ENCODE measurements around the gene LRIG1.

LRIG1 gene

GRCh38 chr3:66401157-66401550 is 99.7 kb downstream of the LRIG1 start:
- H3K27ac ChIP-seq (ENCODE audit: low read depth, low read length): no peak overlapping the region
- H3K79me2 ChIP-seq (ENCODE audit: control insufficient read depth, low read length): peaks cover 48% of the 10 kb centered on the region
- no peaks in the 10 kb centered on the region for H3K4me1 ChIP-seq (ENCODE audit: control insufficient read depth, low read length)
- peaks cover 100% of the 10 kb centered on the region for H3K36me3 ChIP-seq (ENCODE audit: control insufficient read depth, low read length)
- H3F3A ChIP-seq (ENCODE audit: control insufficient read depth, insufficient read depth): no peaks in the 10 kb centered on the region
- 0 out of 2 replicates have a peak, but pooled peaks cover 3% of the 10 kb centered on the region for H4K20me1 ChIP-seq (ENCODE audit: control insufficient read depth, insufficient read depth, low read depth, low read length)
- TF ChIP-seq CTCF (IDR thresholded peaks at IDR 0.05; ENCODE audit: low read depth, low read length, poor library complexity, severe bottlenecking) (no peak), EZH2phosphoT487 (IDR thresholded peaks at IDR 0.05; ENCODE audit: borderline replicate concordance, low read length) (no peak)
- no peaks in the 10 kb centered on the region for H3K9me2 ChIP-seq (replicated peaks; ENCODE audit: control insufficient read depth, low read length)
- H3K9me3 ChIP-seq (ENCODE audit: control insufficient read depth, insufficient read depth, low read length): no peaks in the 10 kb centered on the region
- H3K4me3 ChIP-seq (ENCODE audit: low read length): no peak overlapping the region
- H3K4me2 ChIP-seq (ENCODE audit: low read length): no peak overlapping the region
- H3K27me3 ChIP-seq (ENCODE audit: control insufficient read depth, low read length): no peaks in the 10 kb centered on the region

GRCh38 chr3:66400411-66401156 is 100.2 kb downstream of the LRIG1 start:
- Histone ChIP-seq H3K27ac (ENCODE audit: low read depth, low read length) (no peak overlapping the region), H3F3A (ENCODE audit: control insufficient read depth, insufficient read depth) (no peaks in the 10 kb centered on the region), H3K79me2 (ENCODE audit: control insufficient read depth, low read length) (peaks cover 43% of the 10 kb centered on the region), H3K4me1 (ENCODE audit: control insufficient read depth, low read length) (no peaks in the 10 kb centered on the region), H3K9me3 (ENCODE audit: control insufficient read depth, insufficient read depth, low read length) (no peaks in the 10 kb centered on the region), H3K4me2 (ENCODE audit: low read length) (no peak overlapping the region), H3K27me3 (ENCODE audit: control insufficient read depth, low read length) (no peaks in the 10 kb centered on the region), H3K9me2 (replicated peaks; ENCODE audit: control insufficient read depth, low read length) (no peaks in the 10 kb centered on the region), H3K4me3 (ENCODE audit: low read length) (no peak overlapping the region), H4K20me1 (ENCODE audit: control insufficient read depth, insufficient read depth, low read depth, low read length) (0 out of 2 replicates have a peak, but pooled peaks cover 3% of the 10 kb centered on the region), H3K36me3 (ENCODE audit: control insufficient read depth, low read length) (peaks cover 100% of the 10 kb centered on the region)
- TF ChIP-seq EZH2phosphoT487 (IDR thresholded peaks at IDR 0.05; ENCODE audit: borderline replicate concordance, low read length) (no peak), CTCF (IDR thresholded peaks at IDR 0.05; ENCODE audit: low read depth, low read length, poor library complexity, severe bottlenecking) (no peak)

GRCh38 chr3:66399529-66400232 is 101.1 kb downstream of the LRIG1 start:
- Histone ChIP-seq H3K4me2 (ENCODE audit: low read length) (no peak overlapping the region), H3K79me2 (ENCODE audit: control insufficient read depth, low read length) (peaks cover 38% of the 10 kb centered on the region), H3K27me3 (ENCODE audit: control insufficient read depth, low read length) (no peaks in the 10 kb centered on the region), H3K27ac (ENCODE audit: low read depth, low read length) (no peak overlapping the region), H3K36me3 (ENCODE audit: control insufficient read depth, low read length) (peaks cover 100% of the 10 kb centered on the region), H3K4me3 (ENCODE audit: low read length) (no peak overlapping the region), H3K9me2 (replicated peaks; ENCODE audit: control insufficient read depth, low read length) (no peaks in the 10 kb centered on the region), H3F3A (ENCODE audit: control insufficient read depth, insufficient read depth) (no peaks in the 10 kb centered on the region), H3K4me1 (ENCODE audit: control insufficient read depth, low read length) (peaks cover 1% of the 10 kb centered on the region), H3K9me3 (ENCODE audit: control insufficient read depth, insufficient read depth, low read length) (no peaks in the 10 kb centered on the region), H4K20me1 (ENCODE audit: control insufficient read depth, insufficient read depth, low read depth, low read length) (no peaks in the 10 kb centered on the region)
- TF ChIP-seq CTCF (IDR thresholded peaks at IDR 0.05; ENCODE audit: low read depth, low read length, poor library complexity, severe bottlenecking) (no peak), EZH2phosphoT487 (IDR thresholded peaks at IDR 0.05; ENCODE audit: borderline replicate concordance, low read length) (no peak)
